ENCODE results near the gene INCENP. TPM values are rescaled to one million over a fixed set of nuclear protein-coding genes. Genes with fewer than 3 reads are reported as not detected.

INCENP gene
- polyA plus RNA-seq, 1 donor from 2014 or later = 5.9 TPM

- Histone ChIP-seq H3K27me3 (ENCODE audit: insufficient read depth, low read depth, low read length) (no peaks in the 10 kb centered on the region), H3K9me3 (ENCODE audit: low read length) (no peaks in the 10 kb centered on the region), H3K4me2 (ENCODE audit: low read length) (no peak overlapping the region), H3K4me3 (ENCODE audit: low read length) (no peak overlapping the region), H3K9me2 (ENCODE audit: insufficient read depth, low read length) (no peaks in the 10 kb centered on the region), H4K20me1 (ENCODE audit: insufficient read depth) (no peaks in the 10 kb centered on the region), H3F3A (ENCODE audit: insufficient read depth, low read length, poor library complexity, severe bottlenecking) (no peaks in the 10 kb centered on the region), H3K79me2 (replicated peaks; ENCODE audit: insufficient read depth, low read length) (no peaks in the 10 kb centered on the region), H3K36me3 (ENCODE audit: insufficient read depth, low read length) (no peaks in the 10 kb centered on the region), H3K9ac (ENCODE audit: low read length) (no peak overlapping the region), H2AFZ (ENCODE audit: low read depth, low read length) (no peak overlapping the region), H3K27ac (ENCODE audit: low read length) (no peak overlapping the region)
- TF ChIP-seq POLR2AphosphoS5 (IDR thresholded peaks at IDR 0.05) (no peak), MXI1 (conservative IDR thresholded peaks at IDR 0.05; ENCODE audit: poor library complexity, severe bottlenecking) (no peak), EZH2 (IDR thresholded peaks at IDR 0.05; ENCODE audit: borderline replicate concordance, insufficient read depth, low read length, poor library complexity, severe bottlenecking) (no peak), CTCF (IDR thresholded peaks at IDR 0.05; ENCODE audit: poor library complexity, severe bottlenecking) (no peak), SMC3 (conservative IDR thresholded peaks at IDR 0.05; ENCODE audit: poor library complexity) (no peak), EP300 (conservative IDR thresholded peaks at IDR 0.05; ENCODE audit: poor library complexity, severe bottlenecking) (no peak), TAF1 (IDR thresholded peaks at IDR 0.05; ENCODE audit: low read depth) (no peak)
- TF ChIP-seq, protein P1, sequence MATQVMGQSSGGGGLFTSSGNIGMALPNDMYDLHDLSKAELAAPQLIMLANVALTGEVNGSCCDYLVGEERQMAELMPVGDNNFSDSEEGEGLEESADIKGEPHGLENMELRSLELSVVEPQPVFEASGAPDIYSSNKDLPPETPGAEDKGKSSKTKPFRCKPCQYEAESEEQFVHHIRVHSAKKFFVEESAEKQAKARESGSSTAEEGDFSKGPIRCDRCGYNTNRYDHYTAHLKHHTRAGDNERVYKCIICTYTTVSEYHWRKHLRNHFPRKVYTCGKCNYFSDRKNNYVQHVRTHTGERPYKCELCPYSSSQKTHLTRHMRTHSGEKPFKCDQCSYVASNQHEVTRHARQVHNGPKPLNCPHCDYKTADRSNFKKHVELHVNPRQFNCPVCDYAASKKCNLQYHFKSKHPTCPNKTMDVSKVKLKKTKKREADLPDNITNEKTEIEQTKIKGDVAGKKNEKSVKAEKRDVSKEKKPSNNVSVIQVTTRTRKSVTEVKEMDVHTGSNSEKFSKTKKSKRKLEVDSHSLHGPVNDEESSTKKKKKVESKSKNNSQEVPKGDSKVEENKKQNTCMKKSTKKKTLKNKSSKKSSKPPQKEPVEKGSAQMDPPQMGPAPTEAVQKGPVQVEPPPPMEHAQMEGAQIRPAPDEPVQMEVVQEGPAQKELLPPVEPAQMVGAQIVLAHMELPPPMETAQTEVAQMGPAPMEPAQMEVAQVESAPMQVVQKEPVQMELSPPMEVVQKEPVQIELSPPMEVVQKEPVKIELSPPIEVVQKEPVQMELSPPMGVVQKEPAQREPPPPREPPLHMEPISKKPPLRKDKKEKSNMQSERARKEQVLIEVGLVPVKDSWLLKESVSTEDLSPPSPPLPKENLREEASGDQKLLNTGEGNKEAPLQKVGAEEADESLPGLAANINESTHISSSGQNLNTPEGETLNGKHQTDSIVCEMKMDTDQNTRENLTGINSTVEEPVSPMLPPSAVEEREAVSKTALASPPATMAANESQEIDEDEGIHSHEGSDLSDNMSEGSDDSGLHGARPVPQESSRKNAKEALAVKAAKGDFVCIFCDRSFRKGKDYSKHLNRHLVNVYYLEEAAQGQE (IDR thresholded peaks at IDR 0.05; ENCODE audit: borderline replicate concordance) = no peak
Measured at GRCh38 chr11:62103986-62104385, 19.8 kb upstream of the INCENP start.

DNA sequence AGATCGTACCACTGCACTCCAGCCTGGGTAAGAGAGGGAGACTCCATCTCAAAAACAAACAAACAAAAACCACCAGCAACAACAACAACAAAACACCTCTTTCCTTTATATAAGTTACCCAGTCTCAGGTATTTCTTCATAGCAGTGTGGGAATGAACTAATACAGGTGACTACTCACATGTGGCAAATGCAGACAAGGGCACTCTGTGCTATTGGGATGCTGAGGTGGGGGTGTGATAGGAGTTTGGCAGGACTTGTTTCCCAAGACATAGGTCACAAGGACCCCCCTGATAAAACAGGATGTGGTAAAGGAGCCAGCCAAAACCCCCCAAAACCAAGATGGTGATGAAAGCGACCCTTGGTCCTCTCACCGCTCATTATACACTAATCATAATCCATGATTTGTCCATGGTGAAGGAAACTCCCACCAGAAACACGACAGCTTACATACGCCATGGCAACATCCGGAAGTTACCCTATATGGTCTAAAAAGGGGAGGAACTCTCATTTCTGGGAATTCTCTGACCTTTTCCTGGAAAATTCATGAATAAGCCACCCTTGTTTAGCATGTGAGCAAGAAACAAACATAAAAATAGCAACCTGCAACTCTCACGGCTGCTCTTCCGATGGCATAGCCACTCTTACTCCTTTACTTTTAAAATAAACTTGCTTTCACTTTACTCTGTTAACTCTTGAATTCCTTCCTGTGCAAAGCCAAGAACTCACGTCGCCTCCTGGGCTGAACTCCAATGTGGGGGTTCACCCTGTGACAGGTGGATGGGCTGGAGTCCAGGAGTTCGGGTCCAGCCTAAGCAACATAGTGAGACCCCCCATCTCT is 18.8 kb upstream of the INCENP start:
- Histone ChIP-seq H3K9ac (ENCODE audit: low read length) (no peak overlapping the region), H3K27me3 (ENCODE audit: insufficient read depth, low read depth, low read length) (no peaks in the 10 kb centered on the region), H4K20me1 (ENCODE audit: insufficient read depth) (no peaks in the 10 kb centered on the region), H3F3A (ENCODE audit: insufficient read depth, low read length, poor library complexity, severe bottlenecking) (no peaks in the 10 kb centered on the region), H3K4me3 (ENCODE audit: low read length) (no peak overlapping the region), H3K27ac (ENCODE audit: low read length) (no peak overlapping the region), H3K9me2 (ENCODE audit: insufficient read depth, low read length) (no peaks in the 10 kb centered on the region), H2AFZ (ENCODE audit: low read depth, low read length) (no peak overlapping the region), H3K79me2 (replicated peaks; ENCODE audit: insufficient read depth, low read length) (no peaks in the 10 kb centered on the region), H3K4me2 (ENCODE audit: low read length) (no peak overlapping the region), H3K9me3 (ENCODE audit: low read length) (no peaks in the 10 kb centered on the region), H3K36me3 (ENCODE audit: insufficient read depth, low read length) (no peaks in the 10 kb centered on the region)
- TF ChIP-seq CTCF (IDR thresholded peaks at IDR 0.05; ENCODE audit: poor library complexity, severe bottlenecking) (no peak), EZH2 (IDR thresholded peaks at IDR 0.05; ENCODE audit: borderline replicate concordance, insufficient read depth, low read length, poor library complexity, severe bottlenecking) (no peak), MXI1 (conservative IDR thresholded peaks at IDR 0.05; ENCODE audit: poor library complexity, severe bottlenecking) (no peak), RAD21 (conservative IDR thresholded peaks at IDR 0.05) (no peak), TAF1 (IDR thresholded peaks at IDR 0.05; ENCODE audit: low read depth) (no peak), EP300 (conservative IDR thresholded peaks at IDR 0.05; ENCODE audit: poor library complexity, severe bottlenecking) (no peak), SMC3 (conservative IDR thresholded peaks at IDR 0.05; ENCODE audit: poor library complexity) (no peak), POLR2AphosphoS5 (IDR thresholded peaks at IDR 0.05) (no peak)
- TF ChIP-seq, protein P1 (IDR thresholded peaks at IDR 0.05; ENCODE audit: borderline replicate concordance) = no peak
